Neural cell (in vitro differentiated cells): ENCODE measurements around the gene GNG11. TPM values are rescaled to one million over a fixed set of nuclear protein-coding genes. Genes with fewer than 3 reads are reported as not detected.
"Not testable (repeated sequence)": the region's sequence is repeated elsewhere in the genome, so short reads cannot be mapped to it uniquely, and the experiment has no call there.

Source experiments
- H2AFZ ChIP-seq: fragments of 200-600, 300-800 bp; sonication (generic), shearing (Covaris generic); 2 replicates; pipeline ENCODE4 v1.6.0; 2014; ENCODE audit warnings: low read depth, mild to moderate bottlenecking, antibody characterized with exemption, low read length, moderate library complexity
- H3F3A ChIP-seq: fragments of 200-600 bp; shearing (Covaris generic); 2 replicates; pipeline ENCODE4 v1.6.1; 2016; ENCODE audit warnings: mild to moderate bottlenecking, moderate library complexity, mixed read lengths, antibody characterized with exemption, low read length; ENCODE audit not compliant: insufficient read depth, poor library complexity, severe bottlenecking
- H3K27ac ChIP-seq: fragments of 200-600, 300-800 bp; sonication (generic), shearing (Covaris generic); 2 replicates; pipeline ENCODE4 v1.5.1; 2014; ENCODE audit warnings: mild to moderate bottlenecking, low read length, moderate library complexity
- H3K27me3 ChIP-seq: fragments of 300-800, 200-600 bp; sonication (generic), shearing (Covaris generic); 2 replicates; pipeline ENCODE4 v1.6.0; 2014; ENCODE audit warnings: mild to moderate bottlenecking, low read depth, low read length, moderate library complexity; ENCODE audit not compliant: insufficient read depth
- H3K36me3 ChIP-seq: fragments of 300-800, 200-600 bp; sonication (generic), shearing (Covaris generic); 2 replicates; pipeline ENCODE4 v1.5.1; 2014; ENCODE audit warnings: mild to moderate bottlenecking, antibody characterized with exemption, low read length, moderate library complexity; ENCODE audit not compliant: insufficient read depth
- H3K4me2 ChIP-seq: fragments of 300-800, 200-600 bp; sonication (generic), shearing (Covaris generic); 2 replicates; pipeline ENCODE4 v1.6.0; 2014; ENCODE audit warnings: mild to moderate bottlenecking, low read length
- H3K4me3 ChIP-seq: fragments of 300-800, 200-600 bp; sonication (generic), shearing (Covaris generic); 2 replicates; pipeline ENCODE4 v1.5.1; 2014; ENCODE audit warnings: mild to moderate bottlenecking, low read length, moderate library complexity
- H3K79me2 ChIP-seq: fragments of 200-600 bp; shearing (Covaris generic); replicated peaks from 2 replicates; pipeline ENCODE4 v1.6.0; 2014; ENCODE audit warnings: mild to moderate bottlenecking, low read length, moderate library complexity; ENCODE audit not compliant: insufficient read depth
- H3K9ac ChIP-seq: fragments of 300-800, 200-600 bp; sonication (generic), shearing (Covaris generic); 2 replicates; pipeline ENCODE4 v1.6.1; 2016; ENCODE audit warnings: mild to moderate bottlenecking, low read length, mixed read lengths
- H3K9me2 ChIP-seq: fragments of 200-600 bp; shearing (Covaris generic); 2 replicates; pipeline ENCODE4 v1.6.1; 2016; ENCODE audit warnings: mild to moderate bottlenecking, low read length, mixed read lengths; ENCODE audit not compliant: insufficient read depth
- H3K9me3 ChIP-seq: fragments of 200-600, 300-800 bp; sonication (generic), shearing (Covaris generic); 2 replicates; pipeline ENCODE4 v1.6.1; 2016; ENCODE audit warnings: mild to moderate bottlenecking, mixed run types, low read length, moderate library complexity, mixed read lengths
- H4K20me1 ChIP-seq: fragments of 200-600 bp; shearing (Covaris generic); 2 replicates; pipeline ENCODE4 v1.6.1; 2016; ENCODE audit warnings: mild to moderate bottlenecking, mixed run types; ENCODE audit not compliant: insufficient read depth
- EP300 ChIP-seq: fragments of 450-650 bp; conservative IDR thresholded peaks from 2 replicates; pipeline ENCODE4 v1.6.1; 2014; ENCODE audit warnings: antibody characterized with exemption, mild to moderate bottlenecking, moderate library complexity; ENCODE audit not compliant: poor library complexity, severe bottlenecking
- EZH2 ChIP-seq: fragments of 200-600, 300-800 bp; shearing (Covaris generic), sonication (generic); IDR thresholded peaks from 2 replicates; pipeline ENCODE4 v1.6.1; 2014; ENCODE audit warnings: antibody characterized with exemption, low read length, borderline replicate concordance, mild to moderate bottlenecking; ENCODE audit not compliant: insufficient read depth, poor library complexity, severe bottlenecking
- MXI1 ChIP-seq: fragments of 450-650 bp; conservative IDR thresholded peaks from 2 replicates; pipeline ENCODE4 v1.6.1; 2014; ENCODE audit warnings: antibody characterized with exemption, mild to moderate bottlenecking; ENCODE audit not compliant: poor library complexity, severe bottlenecking
- POLR2AphosphoS5 ChIP-seq: IDR thresholded peaks from 2 replicates; pipeline ENCODE4 v1.6.1; 2012
- RAD21 ChIP-seq: fragments of 450-650 bp; conservative IDR thresholded peaks from 2 replicates; pipeline ENCODE4 v1.6.1; 2014; ENCODE audit warnings: antibody characterized with exemption, mild to moderate bottlenecking, moderate library complexity
- SMC3 ChIP-seq: fragments of 450-650 bp; conservative IDR thresholded peaks from 2 replicates; pipeline ENCODE4 v1.6.1; 2014; ENCODE audit warnings: antibody characterized with exemption, mild to moderate bottlenecking, moderate library complexity; ENCODE audit not compliant: poor library complexity
- TAF1 ChIP-seq: IDR thresholded peaks from 2 replicates; pipeline ENCODE4 v1.6.1; 2012; ENCODE audit warnings: low read depth
- polyA plus RNA-seq: library from polyadenylated mRNA; depleted of rRNA; stranded (reverse); fragments of >200 nt; gene quantifications from 2 replicates; pipeline ENCODE4 v1.2.3, GENCODE V29; 2014
- TF ChIP-seq, protein P1 (sequence below): IDR thresholded peaks from 2 replicates; pipeline ENCODE4 v1.6.1; 2012; ENCODE audit warnings: borderline replicate concordance
- TF ChIP-seq, protein P2 (sequence below): fragments of 450-650 bp; IDR thresholded peaks from 2 replicates; pipeline ENCODE4 v1.5.1; 2014; ENCODE audit warnings: antibody characterized with exemption, mild to moderate bottlenecking, moderate library complexity; ENCODE audit not compliant: poor library complexity, severe bottlenecking

GNG11 gene
- polyA plus RNA-seq, 1 donor from 2014 or later, result 0.25 TPM

DNA sequence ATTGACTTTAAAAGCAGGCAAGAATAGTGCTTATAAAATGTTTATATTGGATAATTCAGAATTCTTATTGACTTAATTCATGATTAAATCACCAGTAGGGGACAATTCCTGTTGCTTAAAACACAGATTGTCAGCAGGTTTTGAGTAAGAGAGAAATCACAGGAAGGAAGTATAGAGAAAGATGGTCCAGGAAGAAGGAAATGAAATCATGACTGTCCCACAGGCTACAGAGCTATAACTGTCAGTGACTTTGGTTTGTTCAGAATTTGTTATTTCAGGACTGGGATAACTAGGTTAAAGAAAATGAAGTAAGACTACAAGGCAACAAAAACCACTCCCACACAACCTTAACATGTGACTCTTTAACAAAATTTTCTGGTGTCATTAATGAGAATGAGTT is 8.3 kb upstream of the GNG11 start:
- Histone ChIP-seq H3K79me2 (no peaks in the 10 kb centered on the region), H4K20me1 (no peaks in the 10 kb centered on the region), H3F3A (no peaks in the 10 kb centered on the region), H3K4me3 (no peak overlapping the region), H3K9ac (no peak overlapping the region), H3K27ac (no peak overlapping the region), H3K9me3 (no peaks in the 10 kb centered on the region), H3K27me3 (no peaks in the 10 kb centered on the region), H2AFZ (no peak overlapping the region), H3K4me2 (no peak overlapping the region), H3K9me2 (no peaks in the 10 kb centered on the region), H3K36me3 (no peaks in the 10 kb centered on the region)
- TF ChIP-seq EP300 (no peak), MXI1 (no peak), SMC3 (no peak), RAD21 (no peak), POLR2AphosphoS5 (no peak), TAF1 (no peak), EZH2 (no peak)
- TF ChIP-seq, protein P1, sequence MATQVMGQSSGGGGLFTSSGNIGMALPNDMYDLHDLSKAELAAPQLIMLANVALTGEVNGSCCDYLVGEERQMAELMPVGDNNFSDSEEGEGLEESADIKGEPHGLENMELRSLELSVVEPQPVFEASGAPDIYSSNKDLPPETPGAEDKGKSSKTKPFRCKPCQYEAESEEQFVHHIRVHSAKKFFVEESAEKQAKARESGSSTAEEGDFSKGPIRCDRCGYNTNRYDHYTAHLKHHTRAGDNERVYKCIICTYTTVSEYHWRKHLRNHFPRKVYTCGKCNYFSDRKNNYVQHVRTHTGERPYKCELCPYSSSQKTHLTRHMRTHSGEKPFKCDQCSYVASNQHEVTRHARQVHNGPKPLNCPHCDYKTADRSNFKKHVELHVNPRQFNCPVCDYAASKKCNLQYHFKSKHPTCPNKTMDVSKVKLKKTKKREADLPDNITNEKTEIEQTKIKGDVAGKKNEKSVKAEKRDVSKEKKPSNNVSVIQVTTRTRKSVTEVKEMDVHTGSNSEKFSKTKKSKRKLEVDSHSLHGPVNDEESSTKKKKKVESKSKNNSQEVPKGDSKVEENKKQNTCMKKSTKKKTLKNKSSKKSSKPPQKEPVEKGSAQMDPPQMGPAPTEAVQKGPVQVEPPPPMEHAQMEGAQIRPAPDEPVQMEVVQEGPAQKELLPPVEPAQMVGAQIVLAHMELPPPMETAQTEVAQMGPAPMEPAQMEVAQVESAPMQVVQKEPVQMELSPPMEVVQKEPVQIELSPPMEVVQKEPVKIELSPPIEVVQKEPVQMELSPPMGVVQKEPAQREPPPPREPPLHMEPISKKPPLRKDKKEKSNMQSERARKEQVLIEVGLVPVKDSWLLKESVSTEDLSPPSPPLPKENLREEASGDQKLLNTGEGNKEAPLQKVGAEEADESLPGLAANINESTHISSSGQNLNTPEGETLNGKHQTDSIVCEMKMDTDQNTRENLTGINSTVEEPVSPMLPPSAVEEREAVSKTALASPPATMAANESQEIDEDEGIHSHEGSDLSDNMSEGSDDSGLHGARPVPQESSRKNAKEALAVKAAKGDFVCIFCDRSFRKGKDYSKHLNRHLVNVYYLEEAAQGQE, result no peak
- TF ChIP-seq, protein P2, sequence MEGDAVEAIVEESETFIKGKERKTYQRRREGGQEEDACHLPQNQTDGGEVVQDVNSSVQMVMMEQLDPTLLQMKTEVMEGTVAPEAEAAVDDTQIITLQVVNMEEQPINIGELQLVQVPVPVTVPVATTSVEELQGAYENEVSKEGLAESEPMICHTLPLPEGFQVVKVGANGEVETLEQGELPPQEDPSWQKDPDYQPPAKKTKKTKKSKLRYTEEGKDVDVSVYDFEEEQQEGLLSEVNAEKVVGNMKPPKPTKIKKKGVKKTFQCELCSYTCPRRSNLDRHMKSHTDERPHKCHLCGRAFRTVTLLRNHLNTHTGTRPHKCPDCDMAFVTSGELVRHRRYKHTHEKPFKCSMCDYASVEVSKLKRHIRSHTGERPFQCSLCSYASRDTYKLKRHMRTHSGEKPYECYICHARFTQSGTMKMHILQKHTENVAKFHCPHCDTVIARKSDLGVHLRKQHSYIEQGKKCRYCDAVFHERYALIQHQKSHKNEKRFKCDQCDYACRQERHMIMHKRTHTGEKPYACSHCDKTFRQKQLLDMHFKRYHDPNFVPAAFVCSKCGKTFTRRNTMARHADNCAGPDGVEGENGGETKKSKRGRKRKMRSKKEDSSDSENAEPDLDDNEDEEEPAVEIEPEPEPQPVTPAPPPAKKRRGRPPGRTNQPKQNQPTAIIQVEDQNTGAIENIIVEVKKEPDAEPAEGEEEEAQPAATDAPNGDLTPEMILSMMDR, result no peak

DNA sequence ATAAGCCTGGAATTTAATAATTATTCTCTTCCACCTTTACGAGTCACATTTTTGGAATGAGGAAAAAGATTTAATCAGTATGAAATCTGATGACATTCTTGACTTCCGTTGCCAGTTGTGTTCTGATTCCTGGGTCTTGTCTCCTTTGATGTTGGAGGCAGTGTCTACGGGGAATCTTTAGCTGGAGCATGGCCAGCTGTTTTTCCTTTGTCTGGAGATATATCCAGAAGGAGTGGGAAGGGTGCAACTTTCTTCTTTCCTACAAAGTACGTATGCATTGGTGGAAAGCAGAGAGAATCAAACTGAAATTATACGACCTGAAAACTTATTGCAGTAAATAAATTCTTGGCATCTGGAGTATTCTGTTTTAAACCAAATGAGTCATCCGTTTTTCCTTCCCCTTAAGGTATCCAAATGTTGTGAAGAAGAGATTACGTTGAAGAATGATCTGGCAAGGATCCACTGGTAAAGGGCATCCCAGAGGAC is 6.9 kb upstream of the GNG11 start:
- Histone ChIP-seq H3K9me2 (no peaks in the 10 kb centered on the region), H3K4me3 (no peak overlapping the region), H3K27me3 (no peaks in the 10 kb centered on the region), H3K9me3 (no peaks in the 10 kb centered on the region), H3F3A (no peaks in the 10 kb centered on the region), H3K27ac (no peak overlapping the region), H3K4me2 (no peak overlapping the region), H3K79me2 (no peaks in the 10 kb centered on the region), H4K20me1 (no peaks in the 10 kb centered on the region), H2AFZ (no peak overlapping the region), H3K9ac (no peak overlapping the region), H3K36me3 (no peaks in the 10 kb centered on the region)
- TF ChIP-seq TAF1 (no peak), EZH2 (no peak), POLR2AphosphoS5 (no peak), RAD21 (no peak), EP300 (no peak)
- TF ChIP-seq, protein P1, result no peak
- TF ChIP-seq, protein P2, result no peak

DNA sequence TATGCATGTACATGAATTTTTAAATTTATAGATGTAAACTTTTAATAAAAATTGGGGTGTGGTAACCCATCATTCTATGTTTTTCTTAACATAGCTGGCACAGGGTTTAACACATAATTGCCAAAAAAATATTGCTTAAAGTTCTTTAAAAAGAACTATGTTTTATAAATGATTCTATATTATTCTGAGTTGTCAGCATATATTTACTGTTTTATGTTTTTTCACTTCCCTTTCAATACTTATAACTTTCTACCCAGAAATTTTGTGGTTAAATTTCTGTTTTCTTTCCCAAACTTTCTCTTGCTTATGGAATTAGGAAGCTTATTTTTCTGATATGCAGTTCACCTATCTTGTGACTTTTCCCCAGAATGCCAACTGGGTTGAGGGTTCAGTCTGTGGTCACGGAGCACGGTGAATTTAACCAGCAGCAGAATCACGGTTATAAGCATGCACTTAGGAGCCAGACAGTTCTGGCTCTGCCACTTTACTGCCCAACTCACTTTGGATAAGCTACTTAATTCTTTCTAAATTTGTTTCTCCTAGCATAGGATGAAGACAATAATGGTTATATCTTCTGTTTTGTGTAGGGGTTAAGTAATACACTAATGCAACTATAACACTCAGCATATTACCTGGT is 6.2 kb upstream of the GNG11 start:
- H2AFZ ChIP-seq, H3K4me2 ChIP-seq: not testable (repeated sequence)

More for the DNA sequence above, 6.2 kb upstream of the GNG11 start:
- not testable (repeated sequence) for H3K9me2 ChIP-seq, H3K79me2 ChIP-seq, H3K27ac ChIP-seq, H4K20me1 ChIP-seq, H3K4me3 ChIP-seq, H3F3A ChIP-seq, H3K36me3 ChIP-seq, H3K9ac ChIP-seq, H3K27me3 ChIP-seq, H3K9me3 ChIP-seq
